OCI-LY1 (cell line): ENCODE data around the gene ZACN.

Experiments used
- CTCF ChIP-seq: fragments of 200-600 bp; sonication (generic), shearing (Covaris generic); IDR thresholded peaks from 2 replicates; pipeline ENCODE4 v1.5.1; 2017; ENCODE audit warnings: mild to moderate bottlenecking, antibody characterized with exemption, low read length, moderate library complexity, mixed read lengths
- EZH2 ChIP-seq: fragments of 200-600 bp; sonication (generic), shearing (Covaris generic); IDR thresholded peaks from 2 replicates; pipeline ENCODE4 v1.8.0; 2017; ENCODE audit warnings: borderline replicate concordance, mixed run types, mild to moderate bottlenecking, antibody characterized with exemption, low read length, moderate library complexity, mixed read lengths

- TF ChIP-seq EZH2 (no peak), CTCF (no peak)
These were observed 28.2 kb upstream of the ZACN start for GRCh38 chr17:76050538-76051467.
